Neural crest cell (in vitro differentiated cells): ENCODE measurements around the gene SLC17A4. TPM values are rescaled to one million over a fixed set of nuclear protein-coding genes. Genes with fewer than 3 reads are reported as not detected.

Experiments used
- DNase-seq: peaks from one replicate; pipeline ENCODE4 v3.0.0; 2021; ENCODE audit warnings: low read depth, mixed read lengths, low spot score
- H3K27ac Mint-ChIP-seq: one replicate; pipeline ENCODE4 v1.8.0; 2021; ENCODE audit warnings: mild to moderate bottlenecking, mixed read lengths; ENCODE audit not compliant: unreplicated experiment
- H3K27me3 Mint-ChIP-seq: 2 replicates; pipeline ENCODE4 v1.8.0; 2021; ENCODE audit warnings: low read depth, mild to moderate bottlenecking, mixed read lengths
- H3K36me3 Mint-ChIP-seq: 2 replicates; pipeline ENCODE4 v1.8.0; 2021; ENCODE audit warnings: low read depth, mild to moderate bottlenecking, mixed read lengths
- H3K4me1 Mint-ChIP-seq: 2 replicates; pipeline ENCODE4 v1.8.0; 2021; ENCODE audit warnings: mixed read lengths
- H3K4me3 Mint-ChIP-seq: one replicate; pipeline ENCODE4 v1.8.0; 2021; ENCODE audit warnings: mild to moderate bottlenecking, mixed read lengths
- H3K9me3 Mint-ChIP-seq: 2 replicates; pipeline ENCODE4 v1.8.0; 2021; ENCODE audit warnings: mixed read lengths
- CTCF ChIP-seq: fragments of 200-600 bp; sonication (generic); conservative IDR thresholded peaks from 2 replicates; pipeline ENCODE4 v1.5.0; 2021; ENCODE audit warnings: antibody characterized with exemption, mild to moderate bottlenecking
- total RNA-seq: library from RNA; stranded (reverse); gene quantifications from 2 replicates; pipeline ENCODE4 v1.2.1, GENCODE V29; 2021

Gene SLC17A4
- total RNA-seq, 1 donor from 2014 or later = not detected

DNA sequence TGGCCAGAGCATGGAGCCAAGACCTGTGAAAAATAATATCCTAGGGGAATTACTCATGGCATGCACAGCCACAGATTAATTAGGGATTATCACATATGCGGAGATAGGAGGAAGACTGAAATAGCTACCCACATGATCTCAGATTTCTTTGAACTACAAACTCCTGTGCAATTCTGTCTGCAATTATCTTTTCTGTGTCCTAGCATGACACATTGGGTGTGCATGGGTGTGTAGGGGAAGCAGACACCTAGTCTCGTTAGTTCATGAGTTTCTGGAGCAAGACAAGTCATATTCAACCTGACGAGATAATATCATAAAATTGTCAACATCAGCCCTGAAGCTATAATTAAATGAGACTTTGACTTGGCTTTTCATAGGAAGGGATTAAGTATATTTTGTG, 3.6 kb upstream of the SLC17A4 start:
- DNase-seq = no peak
- Mint-ChIP-seq H3K9me3 (no peaks in the 10 kb centered on the region), H3K27ac (no peak overlapping the region), H3K27me3 (peaks cover 5% of the 10 kb centered on the region), H3K36me3 (no peaks in the 10 kb centered on the region), H3K4me1 (peaks cover 7% of the 10 kb centered on the region), H3K4me3 (no peak overlapping the region)
- TF ChIP-seq CTCF = no peak

GRCh38 chr6:25753079-25753478, 1.5 kb upstream of the SLC17A4 start:
- no peak for TF ChIP-seq CTCF
- peaks cover 5% of the 10 kb centered on the region for H3K27me3 Mint-ChIP-seq
- H3K4me1 Mint-ChIP-seq = peaks cover 7% of the 10 kb centered on the region
- no peak for DNase-seq
- H3K4me3 Mint-ChIP-seq = no peak overlapping the region
- no peaks in the 10 kb centered on the region for H3K9me3 Mint-ChIP-seq
- H3K27ac Mint-ChIP-seq = no peak overlapping the region
- H3K36me3 Mint-ChIP-seq = no peaks in the 10 kb centered on the region

- Mint-ChIP-seq H3K4me1 (no peaks in the 10 kb centered on the region), H3K9me3 (no peaks in the 10 kb centered on the region), H3K4me3 (no peak overlapping the region), H3K36me3 (no peaks in the 10 kb centered on the region), H3K27ac (no peak overlapping the region), H3K27me3 (peaks cover 5% of the 10 kb centered on the region)
- no peak for DNase-seq
- TF ChIP-seq CTCF = no peak
These were observed 941 bp downstream of the SLC17A4 start for GRCh38 chr6:25755483-25755882.

- H3K36me3 Mint-ChIP-seq = no peaks in the 10 kb centered on the region
- H3K27me3 Mint-ChIP-seq = peaks cover 5% of the 10 kb centered on the region
- TF ChIP-seq CTCF = no peak
- no peaks in the 10 kb centered on the region for H3K9me3 Mint-ChIP-seq
- no peak overlapping the region for H3K27ac Mint-ChIP-seq
- DNase-seq = no peak
- H3K4me1 Mint-ChIP-seq = no peaks in the 10 kb centered on the region
- no peak overlapping the region for H3K4me3 Mint-ChIP-seq
These were observed 2.1 kb downstream of the SLC17A4 start for GRCh38 chr6:25756382-25757363.

DNA sequence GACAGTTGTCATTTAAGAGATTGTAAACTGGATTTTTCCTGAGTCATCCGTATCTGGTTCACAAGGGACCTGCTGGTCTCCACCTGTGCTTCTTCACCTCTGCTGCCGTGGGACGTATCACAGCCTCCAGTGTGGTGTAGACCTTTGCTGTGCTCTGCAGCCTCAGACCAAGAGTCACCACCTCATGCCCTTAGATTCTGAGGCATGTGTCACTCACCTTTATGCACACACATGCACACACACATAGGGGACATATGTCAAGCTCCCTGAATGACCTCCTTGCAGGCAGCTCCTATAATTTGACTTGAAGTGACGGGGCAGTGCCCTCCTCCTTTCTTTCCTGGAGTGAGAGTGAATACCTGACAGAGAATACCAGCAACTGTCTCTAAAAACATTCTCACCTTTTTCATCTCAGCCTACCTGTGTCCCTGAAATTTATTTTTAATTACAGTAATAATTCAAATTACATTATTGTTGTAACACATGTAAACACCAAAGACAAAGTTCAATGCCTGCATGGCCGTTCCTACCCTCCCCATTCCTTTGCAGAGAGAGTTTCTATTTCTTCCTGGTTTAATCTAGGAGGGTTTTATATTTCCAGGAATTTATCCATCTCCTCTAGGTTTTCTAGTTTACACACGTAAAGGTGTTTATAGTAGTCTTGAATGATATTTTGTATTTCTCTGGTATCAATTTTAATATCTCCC, 3.5 kb downstream of the SLC17A4 start:
- Mint-ChIP-seq H3K36me3 (no peaks in the 10 kb centered on the region), H3K9me3 (no peaks in the 10 kb centered on the region), H3K27ac (no peak overlapping the region), H3K27me3 (peaks cover 5% of the 10 kb centered on the region), H3K4me1 (no peaks in the 10 kb centered on the region), H3K4me3 (no peak overlapping the region)
- DNase-seq = no peak
- TF ChIP-seq CTCF = no peak
